Astrocyte (in vitro differentiated cells and primary cell): ENCODE results near the gene ZEB2. TPM values are rescaled to one million over a fixed set of nuclear protein-coding genes. Genes with fewer than 3 reads are reported as not detected.

ENCODE experiments used
- DNase-seq: peaks from one replicate; pipeline ENCODE4 v3.0.0-alpha.2; 2010; ENCODE audit warnings: low read depth
- FAIRE-seq: peaks from 2 replicates; lab custom pipeline; 2011; peaks lifted over from hg19 to GRCh38; lab: Jason Lieb, UNC
- H2AFZ ChIP-seq: 2 replicates; pipeline ENCODE4 v1.6.0; 2012; ENCODE audit warnings: low read depth, low read length, inconsistent platforms
- H3K27ac ChIP-seq: 2 replicates; pipeline ENCODE4 v1.5.1; 2011; ENCODE audit warnings: low read depth, low read length, inconsistent platforms
- H3K27me3 ChIP-seq: 2 replicates; pipeline ENCODE4 v1.6.0; 2011; ENCODE audit warnings: low read length, inconsistent platforms; ENCODE audit not compliant: insufficient read depth
- H3K36me3 ChIP-seq: 2 replicates; pipeline ENCODE4 v1.5.1; 2011; ENCODE audit warnings: low read length, inconsistent platforms; ENCODE audit not compliant: insufficient read depth
- H3K4me1 ChIP-seq: 2 replicates; pipeline ENCODE4 v1.5.1; 2011; ENCODE audit warnings: low read length, inconsistent platforms; ENCODE audit not compliant: insufficient read depth
- H3K4me2 ChIP-seq: 2 replicates; pipeline ENCODE4 v1.6.0; 2012; ENCODE audit warnings: low read length, inconsistent platforms
- H3K4me3 ChIP-seq: 2 replicates; pipeline ENCODE4 v1.5.1; 2011; ENCODE audit warnings: low read depth, mild to moderate bottlenecking, low read length, inconsistent platforms; ENCODE audit not compliant: insufficient read depth
- H3K79me2 ChIP-seq: 2 replicates; pipeline ENCODE4 v1.6.0; 2012; ENCODE audit warnings: mild to moderate bottlenecking, low read length, inconsistent platforms; ENCODE audit not compliant: insufficient read depth
- H3K9ac ChIP-seq: 2 replicates; pipeline ENCODE4 v1.6.0; 2012; ENCODE audit warnings: mild to moderate bottlenecking, low read length, inconsistent platforms
- H3K9me3 ChIP-seq: 2 replicates; pipeline ENCODE4 v1.5.1; 2012; ENCODE audit warnings: low read depth, mild to moderate bottlenecking, low read length, inconsistent platforms; ENCODE audit not compliant: insufficient read depth
- H4K20me1 ChIP-seq: 2 replicates; pipeline ENCODE4 v1.6.0; 2012; ENCODE audit warnings: low read length, inconsistent platforms; ENCODE audit not compliant: insufficient read depth
- H3K27ac Mint-ChIP-seq: one replicate; pipeline ENCODE4 v1.8.0; 2021; ENCODE audit warnings: mild to moderate bottlenecking, mixed read lengths; ENCODE audit not compliant: unreplicated experiment
- H3K27me3 Mint-ChIP-seq: one replicate; pipeline ENCODE4 v1.8.0; 2021; ENCODE audit warnings: low read depth, mixed read lengths; ENCODE audit not compliant: unreplicated experiment
- H3K36me3 Mint-ChIP-seq: one replicate; pipeline ENCODE4 v1.8.0; 2021; ENCODE audit warnings: low read depth, mixed read lengths; ENCODE audit not compliant: unreplicated experiment
- H3K4me1 Mint-ChIP-seq: one replicate; pipeline ENCODE4 v1.8.0; 2021; ENCODE audit warnings: low read depth, mixed read lengths; ENCODE audit not compliant: unreplicated experiment
- H3K4me3 Mint-ChIP-seq: one replicate; pipeline ENCODE4 v1.8.0; 2021; ENCODE audit warnings: mild to moderate bottlenecking, moderate library complexity, mixed read lengths; ENCODE audit not compliant: unreplicated experiment
- H3K9me3 Mint-ChIP-seq: one replicate; pipeline ENCODE4 v1.8.0; 2021; ENCODE audit warnings: mild to moderate bottlenecking, mixed read lengths; ENCODE audit not compliant: unreplicated experiment
- CTCF ChIP-seq: IDR thresholded peaks from 2 replicates; pipeline ENCODE4 v1.5.1; 2011; ENCODE audit warnings: low read depth, mild to moderate bottlenecking, inconsistent platforms, low read length, moderate library complexity; ENCODE audit not compliant: insufficient read depth
- EZH2 ChIP-seq: IDR thresholded peaks from 2 replicates; pipeline ENCODE4 v1.6.1; 2012; ENCODE audit warnings: mild to moderate bottlenecking, low read length, inconsistent platforms; ENCODE audit not compliant: insufficient read depth
- total RNA-seq: library from RNA; stranded (reverse); gene quantifications from 2 replicates; pipeline ENCODE4 v1.2.1, GENCODE V29; 2021

Gene ZEB2
- total RNA-seq, 1 donor from 2014 or later: 84.9 TPM

- peaks cover 3% of the 10 kb centered on the region for H3K9me3 Mint-ChIP-seq
- no peak overlapping the region for H3K4me3 Mint-ChIP-seq
- Histone ChIP-seq H3K27ac (no peak overlapping the region), H3K36me3 (no peaks in the 10 kb centered on the region), H4K20me1 (no peaks in the 10 kb centered on the region), H3K4me2 (no peak overlapping the region), H3K4me3 (no peak overlapping the region), H3K9ac (no peak overlapping the region), H2AFZ (no peak overlapping the region), H3K9me3 (no peaks in the 10 kb centered on the region), H3K79me2 (no peaks in the 10 kb centered on the region), H3K4me1 (peaks cover 4% of the 10 kb centered on the region), H3K27me3 (no peaks in the 10 kb centered on the region)
- DNase-seq (no peak), FAIRE-seq (no peak)
- TF ChIP-seq EZH2 (no peak), CTCF (no peak)
- no peak overlapping the region for H3K27ac Mint-ChIP-seq
- no peaks in the 10 kb centered on the region for H3K27me3 Mint-ChIP-seq
- H3K36me3 Mint-ChIP-seq: peaks cover 25% of the 10 kb centered on the region
- peaks cover 29% of the 10 kb centered on the region for H3K4me1 Mint-ChIP-seq
Measured at GRCh38 chr2:144421606-144422510, 98.1 kb downstream of the ZEB2 start.

DNA sequence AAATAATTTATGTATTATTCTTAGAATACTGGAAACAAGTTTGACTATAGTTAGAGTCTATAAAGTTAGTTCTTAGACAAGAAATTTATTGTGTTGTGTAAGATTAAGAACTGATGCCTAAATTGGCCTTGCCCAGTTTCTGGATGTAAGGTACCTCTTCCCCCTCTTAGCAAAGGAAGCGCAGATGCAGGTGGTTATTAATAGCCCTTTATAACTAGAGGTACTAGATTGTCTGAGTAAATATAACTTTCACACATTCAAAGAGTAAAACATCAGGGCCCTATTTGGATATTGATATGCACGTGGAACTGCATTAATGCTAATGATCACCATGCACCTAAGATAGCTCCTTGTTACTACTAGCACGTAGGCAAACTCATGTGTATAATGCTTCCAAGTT lies 100.7 kb downstream of the ZEB2 start:
- no peaks in the 10 kb centered on the region for H4K20me1 ChIP-seq
- peaks cover 3% of the 10 kb centered on the region for H3K9me3 Mint-ChIP-seq
- no peak overlapping the region for H3K4me3 ChIP-seq
- H3K4me3 Mint-ChIP-seq: no peak overlapping the region
- H3K9ac ChIP-seq: no peak overlapping the region
- H3K36me3 ChIP-seq: no peaks in the 10 kb centered on the region
- no peak overlapping the region for H3K4me2 ChIP-seq
- no peaks in the 10 kb centered on the region for H3K27me3 Mint-ChIP-seq
- no peaks in the 10 kb centered on the region for H3K79me2 ChIP-seq
- H3K36me3 Mint-ChIP-seq: peaks cover 26% of the 10 kb centered on the region
- peaks cover 10% of the 10 kb centered on the region for H3K4me1 Mint-ChIP-seq
- no peaks in the 10 kb centered on the region for H3K27me3 ChIP-seq
- H2AFZ ChIP-seq: no peak overlapping the region
- H3K27ac ChIP-seq: no peak overlapping the region
- no peaks in the 10 kb centered on the region for H3K9me3 ChIP-seq
- no peak for FAIRE-seq
- no peak for DNase-seq
- H3K27ac Mint-ChIP-seq: no peak overlapping the region
- H3K4me1 ChIP-seq: no peaks in the 10 kb centered on the region
- TF ChIP-seq EZH2 (no peak), CTCF (no peak)

GRCh38 chr2:144415386-144415785 lies 104.5 kb downstream of the ZEB2 start:
- peaks cover under 1% of the 10 kb centered on the region for H3K9me3 Mint-ChIP-seq
- Histone ChIP-seq H3K9ac (no peak overlapping the region), H2AFZ (no peak overlapping the region), H3K79me2 (no peaks in the 10 kb centered on the region), H3K4me1 (no peaks in the 10 kb centered on the region), H3K27me3 (no peaks in the 10 kb centered on the region), H3K4me3 (no peak overlapping the region), H3K36me3 (no peaks in the 10 kb centered on the region), H3K9me3 (no peaks in the 10 kb centered on the region), H3K4me2 (no peak overlapping the region), H3K27ac (no peak overlapping the region), H4K20me1 (no peaks in the 10 kb centered on the region)
- no peak for TF ChIP-seq CTCF
- no peak for TF ChIP-seq EZH2
- FAIRE-seq (no peak), DNase-seq (no peak)
- no peak overlapping the region for H3K27ac Mint-ChIP-seq
- H3K36me3 Mint-ChIP-seq: peaks cover 17% of the 10 kb centered on the region
- peaks cover 5% of the 10 kb centered on the region for H3K4me1 Mint-ChIP-seq
- no peak overlapping the region for H3K4me3 Mint-ChIP-seq
- no peaks in the 10 kb centered on the region for H3K27me3 Mint-ChIP-seq
